Adrenal gland (tissue), 12 donors: ENCODE measurements around the gene POLR1A. TPM values are rescaled to one million over a fixed set of nuclear protein-coding genes. Genes with fewer than 3 reads are reported as not detected.

Experiments used
- DNase-seq, 7 donors: peaks; one replicate each; pipeline ENCODE4 v3.0.0-alpha.2; 2019 to 2020
- H3K27ac ChIP-seq, 5 donors: fragments of 200-600 bp; sonication (generic) in 4 of 5; 1 replicate in 3 of 5; 2 replicates in 2 of 5; pipeline versions ENCODE4 v1.5.1 to v1.8.0; 2016 to 2020; ENCODE audit warnings: mild to moderate bottlenecking in 1 of 5
- H3K27me3 ChIP-seq: fragments of 200-600 bp; 2 replicates; pipeline ENCODE4 v1.8.0; 2021
- H3K36me3 ChIP-seq, 2 donors: fragments of 200-600 bp; replicated peaks in 1 of 2; 1 replicate in 1 of 2; 2 replicates in 1 of 2; pipeline versions ENCODE4 v1.5.1 to v1.8.0; 2018 to 2022
- H3K4me1 ChIP-seq, 2 donors: fragments of 200-600 bp; replicated peaks in 1 of 2; 1 replicate in 1 of 2; 2 replicates in 1 of 2; pipeline versions ENCODE4 v1.5.1 to v1.8.0; 2018 to 2021
- H3K4me3 ChIP-seq, 4 donors: fragments of 200-600 bp; sonication (generic) in 3 of 4; one replicate each; pipeline ENCODE4 v1.5.1; 2016 to 2018
- H3K9me3 ChIP-seq, 3 donors: fragments of 200-600 bp; sonication (generic) in 1 of 3; replicated peaks in 1 of 3; 1 replicate in 2 of 3; 2 replicates in 1 of 3; pipeline versions ENCODE4 v1.5.1 to v1.8.0; 2016 to 2021
- POLR2A ChIP-seq, 2 donors: fragments of 450-650 bp; IDR thresholded peaks; one replicate each; pipeline ENCODE4 v1.6.1; 2017; ENCODE audit warnings: antibody characterized with exemption in 2 of 2, mild to moderate bottlenecking in 2 of 2, moderate library complexity in 1 of 2
- WGBS, 4 donors: extraction: QIAGEN DNeasy Blood & Tissue Kit in 2 of 4; methylation state at CpG; one replicate each; pipeline versions ENCODE4 v1.1.5 to v1.1.7; 2013 to 2017; 5-methylcytosine and 5-hydroxymethylcytosine counted together
- intact Hi-C, 2 donors: fragments of 100-400 bp; cut with DNase I; formaldehyde crosslinking; loops; one replicate each; pipeline versions ENCODE4 v1.14.1 to v1.15.0; 2022 to 2023
- polyA plus RNA-seq, 3 donors: library from polyadenylated mRNA; stranded (reverse); fragments of 200-250 nt in 2 of 3; fragments of 350-450 nt in 1 of 3; fragmentation: Illumina TruSeq in 1 of 3; extraction: RNeasy Lipid Tissue Mini Kit (QIAGEN cat#74804) in 1 of 3; gene quantifications; one replicate each; pipeline ENCODE4 v1.2.3, GENCODE V29; 2013 to 2014
- total RNA-seq, 9 donors: library from RNA; depleted of rRNA in 4 of 9; stranded (reverse); fragments of >200 nt in 4 of 9; fragments of 120-200 nt in 1 of 9; fragmentation: NEBNext Ultra II Directional in 1 of 9; extraction: Animal tissue kit (Norgen Biotek cat#: 25700) in 1 of 9; gene quantifications; one replicate each; pipeline versions ENCODE4 v1.1.0 to v1.2.4, GENCODE V29; 2013 to 2023
- TF ChIP-seq, protein P1 (sequence below), 6 experiments: fragments of 450-650 bp in 4 of 6; fragments of 200-600 bp in 2 of 6; sonication (generic) in 1 of 6; IDR thresholded peaks; 1 replicate in 5 of 6; 2 replicates in 1 of 6; pipeline versions ENCODE4 v1.5.1 to v1.8.0; 2016 to 2021; ENCODE audit warnings: antibody characterized with exemption in 6 of 6, mild to moderate bottlenecking in 2 of 6, moderate library complexity in 1 of 6
- donor health status: healthy with polysubstance abuse.
- donor health status: Bipolar disorder and iron deficiency.
- donor health status: DM: yes; HTN: yes; CAD: no.
- donor health status: DM: no; HTN: no; CAD: no.
- donor health status: DM: no; HTN: no; CAD: no.
- donor health status: DM: yes; HTN: yes; CAD: no.

Gene POLR1A
- total and polyA plus RNA-seq, 12 donors = 4.6 to 50.1 (median 26.2) TPM

DNA sequence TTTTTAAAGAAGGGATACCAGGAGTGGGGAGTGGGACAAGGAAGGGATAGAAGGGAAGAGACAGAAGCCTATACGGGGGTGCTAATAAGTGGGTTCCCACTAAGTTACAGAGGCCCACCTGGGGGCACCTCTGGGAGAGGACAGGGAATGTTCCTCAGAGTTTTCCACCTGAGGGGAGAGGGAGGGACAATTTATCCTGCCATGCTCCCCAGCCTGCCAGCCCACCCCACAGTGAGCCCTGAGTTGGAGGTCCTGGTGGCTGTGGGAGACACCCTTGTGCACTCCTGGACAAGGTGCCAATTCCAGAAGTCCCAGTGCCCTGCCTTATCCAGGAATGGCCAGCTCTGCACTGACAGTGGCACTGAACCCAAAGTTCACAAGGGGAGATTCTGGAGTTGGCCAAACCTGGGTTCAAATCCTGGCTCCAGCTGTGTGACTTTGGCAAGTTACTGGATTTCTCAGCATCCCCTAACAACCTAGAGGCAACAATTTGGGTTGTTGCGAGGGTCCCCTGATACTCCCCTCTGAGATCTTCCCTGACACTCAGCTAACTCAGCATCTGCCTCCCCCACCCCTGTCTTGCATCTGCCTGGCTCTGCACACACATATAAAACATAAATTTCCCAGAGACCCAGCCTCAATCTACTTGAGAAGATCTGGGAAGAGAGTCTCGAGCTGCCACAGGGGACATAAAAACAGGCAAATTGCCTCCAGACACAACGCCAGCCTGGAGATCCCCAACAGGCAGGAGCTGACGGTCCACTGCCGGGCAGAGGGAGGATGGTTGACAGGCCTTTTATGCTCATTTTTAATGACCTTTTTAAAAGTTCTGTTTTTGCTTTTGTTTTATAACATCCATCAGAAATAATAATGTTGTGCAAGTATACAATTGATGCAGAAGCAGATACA, 118.2 kb downstream of the POLR1A start:
- H3K4me1 ChIP-seq = peaks cover 16 to 19% of the 10 kb centered on the region in 2 donors
- no peaks in the 10 kb centered on the region for H3K27me3 ChIP-seq
- WGBS, 4 donors = 43 to 57% (median 48%) methylated on average over 6 of the region's 6 CpGs
- H3K4me3 ChIP-seq = no peak overlapping the region
- H3K27ac ChIP-seq = peak overlapping the region in 4 of 5 donors; percentile 68 to 82 (median 78)
- H3K9me3 ChIP-seq = no peaks in the 10 kb centered on the region
- intact Hi-C loops = no loop called here
- TF ChIP-seq POLR2A (IDR thresholded peaks at IDR 0.05) = no peak
- TF ChIP-seq, protein P1, sequence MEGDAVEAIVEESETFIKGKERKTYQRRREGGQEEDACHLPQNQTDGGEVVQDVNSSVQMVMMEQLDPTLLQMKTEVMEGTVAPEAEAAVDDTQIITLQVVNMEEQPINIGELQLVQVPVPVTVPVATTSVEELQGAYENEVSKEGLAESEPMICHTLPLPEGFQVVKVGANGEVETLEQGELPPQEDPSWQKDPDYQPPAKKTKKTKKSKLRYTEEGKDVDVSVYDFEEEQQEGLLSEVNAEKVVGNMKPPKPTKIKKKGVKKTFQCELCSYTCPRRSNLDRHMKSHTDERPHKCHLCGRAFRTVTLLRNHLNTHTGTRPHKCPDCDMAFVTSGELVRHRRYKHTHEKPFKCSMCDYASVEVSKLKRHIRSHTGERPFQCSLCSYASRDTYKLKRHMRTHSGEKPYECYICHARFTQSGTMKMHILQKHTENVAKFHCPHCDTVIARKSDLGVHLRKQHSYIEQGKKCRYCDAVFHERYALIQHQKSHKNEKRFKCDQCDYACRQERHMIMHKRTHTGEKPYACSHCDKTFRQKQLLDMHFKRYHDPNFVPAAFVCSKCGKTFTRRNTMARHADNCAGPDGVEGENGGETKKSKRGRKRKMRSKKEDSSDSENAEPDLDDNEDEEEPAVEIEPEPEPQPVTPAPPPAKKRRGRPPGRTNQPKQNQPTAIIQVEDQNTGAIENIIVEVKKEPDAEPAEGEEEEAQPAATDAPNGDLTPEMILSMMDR (IDR thresholded peaks at IDR 0.05) = no peak
- peak in 6 of 7 donors; percentile 41 to 61 (median 51) for DNase-seq
- H3K36me3 ChIP-seq = no peaks in the 10 kb centered on the region

GRCh38 chr2:85986121-85986520, 119.6 kb downstream of the POLR1A start:
- DNase-seq = peak in 1 of 7 donors; percentile 14
- Histone ChIP-seq H3K9me3 (no peaks in the 10 kb centered on the region), H3K36me3 (no peaks in the 10 kb centered on the region), H3K27ac (no peak overlapping the region), H3K4me3 (no peak overlapping the region), H3K4me1 (peaks cover 16 to 19% of the 10 kb centered on the region in 2 donors), H3K27me3 (no peaks in the 10 kb centered on the region)
- TF ChIP-seq, protein P1 (IDR thresholded peaks at IDR 0.05) = no peak
- TF ChIP-seq POLR2A (IDR thresholded peaks at IDR 0.05) = no peak
- WGBS, 4 donors = 95 to 98% (median 97%) methylated on average over 9 of the region's 9 CpGs
- intact Hi-C loops = no loop called here

GRCh38 chr2:85984788-85985187, 120.9 kb downstream of the POLR1A start:
- no peaks in the 10 kb centered on the region for H3K9me3 ChIP-seq
- H3K36me3 ChIP-seq = no peaks in the 10 kb centered on the region
- 64 to 96% (median 84%) methylated on average over 2 of the region's 2 CpGs for WGBS, 4 donors
- DNase-seq = no peak
- no peak for TF ChIP-seq POLR2A (IDR thresholded peaks at IDR 0.05)
- H3K27ac ChIP-seq = no peak overlapping the region
- no peaks in the 10 kb centered on the region for H3K27me3 ChIP-seq
- peaks cover 16 to 19% of the 10 kb centered on the region in 2 donors for H3K4me1 ChIP-seq
- no peak overlapping the region for H3K4me3 ChIP-seq
- intact Hi-C loops = no loop called here

DNA sequence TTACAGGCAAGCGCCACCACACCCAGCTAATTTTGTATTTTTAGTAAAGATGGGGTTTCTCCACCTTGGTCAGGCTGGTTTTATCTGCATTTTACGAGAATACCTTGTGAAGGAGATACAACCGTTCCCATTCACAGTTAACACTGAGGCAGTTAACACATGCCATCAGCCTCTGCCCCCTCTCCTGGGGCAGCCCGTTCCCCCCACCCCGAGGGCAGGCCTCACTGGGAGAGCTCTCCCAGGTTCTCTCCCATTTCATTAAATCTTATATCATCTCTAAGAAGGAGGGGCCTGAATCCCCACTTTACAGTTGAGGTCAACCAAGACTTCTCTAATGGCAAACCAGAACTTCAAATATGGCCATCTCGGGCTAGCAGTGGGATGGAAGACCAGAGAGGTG, 121.9 kb downstream of the POLR1A start:
- DNase-seq = peak in 1 of 7 donors; percentile 33
- intact Hi-C loops = no loop called here
- no peak overlapping the region for H3K27ac ChIP-seq
- H3K4me1 ChIP-seq = peaks cover 15 to 21% of the 10 kb centered on the region in 2 donors
- no peak overlapping the region for H3K4me3 ChIP-seq
- no peaks in the 10 kb centered on the region for H3K27me3 ChIP-seq
- TF ChIP-seq POLR2A (IDR thresholded peaks at IDR 0.05) = no peak
- TF ChIP-seq, protein P1 (IDR thresholded peaks at IDR 0.05) = no peak
- 84 to 95% (median 91%) methylated on average over 6 of the region's 6 CpGs for WGBS, 4 donors
- no peaks in the 10 kb centered on the region for H3K9me3 ChIP-seq
- no peaks in the 10 kb centered on the region for H3K36me3 ChIP-seq
